ENCODE data around the gene STX12. TPM values are rescaled to one million over a fixed set of nuclear protein-coding genes. Genes with fewer than 3 reads are reported as not detected.

Gene STX12
- total RNA-seq, 1 donor from 2014 or later, result 26.8 TPM

DNA sequence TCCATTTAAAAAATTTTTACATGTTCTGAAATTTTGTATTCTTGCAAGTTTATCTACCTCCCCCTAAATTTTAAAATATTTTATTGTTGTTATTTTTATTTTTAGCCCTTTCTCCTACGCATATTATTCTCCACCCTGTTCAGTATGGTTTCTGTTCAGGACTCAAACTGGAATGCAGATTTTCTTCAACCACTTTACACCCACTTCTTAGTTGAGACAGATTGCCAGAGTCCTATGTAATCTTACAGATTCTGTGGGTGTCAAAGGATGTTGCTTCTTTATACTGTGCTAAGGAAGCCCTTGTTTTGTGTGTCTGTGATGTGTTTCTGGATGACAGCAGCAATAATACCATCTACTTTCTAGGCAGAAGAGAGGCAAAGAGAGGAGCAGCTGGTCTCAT, 36.9 kb downstream of the STX12 start:
- peaks cover 19% of the 10 kb centered on the region for H3K36me3 Mint-ChIP-seq
- TF ChIP-seq, protein P1, sequence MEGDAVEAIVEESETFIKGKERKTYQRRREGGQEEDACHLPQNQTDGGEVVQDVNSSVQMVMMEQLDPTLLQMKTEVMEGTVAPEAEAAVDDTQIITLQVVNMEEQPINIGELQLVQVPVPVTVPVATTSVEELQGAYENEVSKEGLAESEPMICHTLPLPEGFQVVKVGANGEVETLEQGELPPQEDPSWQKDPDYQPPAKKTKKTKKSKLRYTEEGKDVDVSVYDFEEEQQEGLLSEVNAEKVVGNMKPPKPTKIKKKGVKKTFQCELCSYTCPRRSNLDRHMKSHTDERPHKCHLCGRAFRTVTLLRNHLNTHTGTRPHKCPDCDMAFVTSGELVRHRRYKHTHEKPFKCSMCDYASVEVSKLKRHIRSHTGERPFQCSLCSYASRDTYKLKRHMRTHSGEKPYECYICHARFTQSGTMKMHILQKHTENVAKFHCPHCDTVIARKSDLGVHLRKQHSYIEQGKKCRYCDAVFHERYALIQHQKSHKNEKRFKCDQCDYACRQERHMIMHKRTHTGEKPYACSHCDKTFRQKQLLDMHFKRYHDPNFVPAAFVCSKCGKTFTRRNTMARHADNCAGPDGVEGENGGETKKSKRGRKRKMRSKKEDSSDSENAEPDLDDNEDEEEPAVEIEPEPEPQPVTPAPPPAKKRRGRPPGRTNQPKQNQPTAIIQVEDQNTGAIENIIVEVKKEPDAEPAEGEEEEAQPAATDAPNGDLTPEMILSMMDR (IDR thresholded peaks at IDR 0.05; ENCODE audit: unreplicated experiment), result no peak
- no peaks in the 10 kb centered on the region for H3K4me1 Mint-ChIP-seq
- no peak for DNase-seq (ENCODE audit: low spot score in 2 of 2, unreplicated experiment in 2 of 2)
- H3K9me3 Mint-ChIP-seq, result no peaks in the 10 kb centered on the region
- H3K27me3 Mint-ChIP-seq (ENCODE audit: low read depth), result no peaks in the 10 kb centered on the region
- no peak overlapping the region for H3K27ac Mint-ChIP-seq
- no peak overlapping the region for H3K4me3 Mint-ChIP-seq

DNA sequence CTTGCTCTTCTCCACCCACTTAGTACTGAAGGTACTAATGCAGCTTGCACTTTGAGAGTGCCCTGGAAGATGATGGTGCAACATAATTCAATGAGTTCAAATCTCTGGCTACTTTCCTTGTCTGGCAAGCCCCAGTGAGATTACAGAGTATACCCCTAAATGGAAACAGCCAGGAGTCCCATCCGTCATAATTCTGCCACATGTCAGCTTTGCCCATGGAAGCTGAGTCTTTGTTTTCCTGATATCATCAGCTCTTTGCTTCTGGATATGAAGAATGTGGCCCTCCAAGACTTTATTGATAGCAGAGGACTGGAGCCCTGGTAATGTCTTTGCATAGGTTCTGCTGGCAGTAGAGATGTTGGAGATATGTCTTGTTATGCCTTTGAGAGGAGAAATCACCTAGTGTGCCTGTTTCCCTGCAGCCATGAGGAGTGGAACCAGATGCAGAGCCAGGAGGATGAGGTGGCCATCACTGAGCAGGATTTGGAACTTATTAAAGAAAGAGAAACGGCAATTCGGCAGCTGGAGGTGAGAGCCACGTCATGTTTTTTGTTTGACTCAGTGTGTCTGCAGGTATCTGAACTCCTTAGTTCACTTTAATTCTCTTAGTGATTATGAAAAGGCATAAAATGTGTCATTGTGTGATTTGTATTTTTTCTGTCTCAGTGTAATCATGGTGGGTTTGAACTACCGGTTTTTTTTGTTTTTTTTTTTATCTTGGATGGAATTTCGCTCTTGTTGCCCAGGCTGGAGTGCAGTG, 38.9 kb downstream of the STX12 start:
- peaks cover 17% of the 10 kb centered on the region for H3K36me3 Mint-ChIP-seq
- no peak for DNase-seq (ENCODE audit: low spot score in 2 of 2, unreplicated experiment in 2 of 2)
- H3K27me3 Mint-ChIP-seq (ENCODE audit: low read depth), result no peaks in the 10 kb centered on the region
- H3K27ac Mint-ChIP-seq, result no peak overlapping the region
- no peak overlapping the region for H3K4me3 Mint-ChIP-seq
- no peaks in the 10 kb centered on the region for H3K4me1 Mint-ChIP-seq
- TF ChIP-seq, protein P1 (IDR thresholded peaks at IDR 0.05; ENCODE audit: unreplicated experiment), result no peak
- H3K9me3 Mint-ChIP-seq, result no peaks in the 10 kb centered on the region

DNA sequence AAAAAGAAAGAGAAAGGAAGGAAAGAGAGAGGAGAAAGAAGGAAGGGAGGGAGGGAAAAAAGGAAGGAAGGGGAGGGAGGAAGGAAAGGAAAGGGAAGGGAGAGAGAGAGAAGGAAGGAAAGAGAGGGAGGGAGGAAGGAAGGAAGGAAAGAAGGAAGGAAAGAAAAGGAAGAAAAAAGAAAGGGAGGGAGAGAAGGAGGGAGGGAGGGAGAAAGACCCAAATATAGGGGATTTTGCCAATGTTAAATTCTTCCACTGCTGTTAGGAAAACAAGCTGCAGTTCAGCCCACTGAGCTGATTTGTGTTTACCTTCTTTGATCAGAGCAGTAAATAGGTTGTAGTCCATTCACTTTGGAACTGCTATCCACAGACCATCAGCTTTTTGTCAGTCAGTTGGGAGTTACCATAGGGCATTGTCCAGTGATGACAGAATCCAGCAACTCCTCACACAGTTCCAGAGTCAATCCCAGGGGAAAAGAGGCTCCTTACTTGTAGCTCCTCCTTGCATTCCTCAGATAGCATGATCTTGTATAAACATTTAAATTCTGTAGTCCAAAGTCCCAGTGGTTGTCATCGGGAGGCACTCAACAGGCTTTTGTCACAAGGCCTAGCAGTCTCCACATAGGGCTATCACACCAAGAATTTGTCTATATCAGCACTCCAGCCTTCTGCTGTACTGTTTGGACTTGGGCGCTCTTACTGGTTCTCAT, 44.1 kb downstream of the STX12 start:
- no peak for DNase-seq (ENCODE audit: low spot score in 2 of 2, unreplicated experiment in 2 of 2)
- no peaks in the 10 kb centered on the region for H3K9me3 Mint-ChIP-seq
- TF ChIP-seq, protein P1 (IDR thresholded peaks at IDR 0.05; ENCODE audit: unreplicated experiment), result no peak
- no peaks in the 10 kb centered on the region for H3K4me1 Mint-ChIP-seq
- H3K36me3 Mint-ChIP-seq, result peaks cover 23% of the 10 kb centered on the region
- no peak overlapping the region for H3K27ac Mint-ChIP-seq
- H3K27me3 Mint-ChIP-seq (ENCODE audit: low read depth), result no peaks in the 10 kb centered on the region
- H3K4me3 Mint-ChIP-seq, result no peak overlapping the region

DNA sequence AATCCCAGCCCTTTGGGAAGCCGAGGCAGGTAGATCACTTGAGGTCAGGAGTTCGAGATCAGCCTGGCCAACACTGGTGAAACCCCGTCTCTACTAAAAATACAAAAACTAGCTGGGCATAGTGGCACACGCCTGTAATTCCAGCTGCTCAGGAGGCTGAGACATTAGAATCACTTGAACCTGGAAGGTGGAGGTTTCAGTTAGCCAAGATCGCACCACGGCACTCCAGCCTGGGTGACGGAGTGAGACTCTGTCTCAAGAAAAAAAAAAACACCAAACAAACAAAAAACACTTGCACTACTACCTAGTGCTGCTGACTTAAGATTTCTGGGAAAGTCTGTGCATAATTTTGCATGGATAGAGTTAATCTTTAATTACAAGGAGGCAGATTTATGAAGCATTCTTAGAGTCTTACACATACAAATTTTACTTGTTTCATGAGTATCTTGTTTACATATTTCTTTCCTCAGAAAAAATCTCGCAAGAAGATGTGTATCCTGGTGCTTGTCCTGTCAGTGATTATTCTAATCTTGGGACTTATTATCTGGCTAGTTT, 48.8 kb downstream of the STX12 start:
- Mint-ChIP-seq H3K36me3 (peaks cover 21% of the 10 kb centered on the region), H3K4me3 (no peak overlapping the region), H3K27ac (no peak overlapping the region), H3K4me1 (no peaks in the 10 kb centered on the region), H3K9me3 (no peaks in the 10 kb centered on the region), H3K27me3 (ENCODE audit: low read depth) (no peaks in the 10 kb centered on the region)
- TF ChIP-seq, protein P1 (IDR thresholded peaks at IDR 0.05; ENCODE audit: unreplicated experiment), result no peak
- DNase-seq (ENCODE audit: low spot score in 2 of 2, unreplicated experiment in 2 of 2), result no peak

DNA sequence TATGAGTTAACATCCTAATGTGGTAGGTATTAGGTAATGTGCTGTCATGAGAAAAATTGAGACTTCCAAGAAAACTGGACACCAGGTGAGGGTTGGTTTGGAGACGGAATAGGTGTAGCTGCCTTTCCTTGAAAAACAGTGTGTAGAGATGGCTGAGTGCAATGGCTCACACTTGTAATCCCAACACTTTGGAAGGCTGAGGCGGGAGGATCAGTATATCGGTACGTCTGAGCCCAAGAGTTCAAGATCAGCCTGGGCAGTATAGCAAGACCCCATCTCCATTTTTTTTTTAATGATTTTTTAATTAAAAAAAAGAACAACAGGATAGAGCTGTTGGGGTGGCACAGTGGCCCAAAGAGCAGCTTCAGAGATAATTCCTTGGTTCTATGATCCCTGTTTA, 50.8 kb downstream of the STX12 start:
- no peak overlapping the region for H3K27ac Mint-ChIP-seq
- H3K4me3 Mint-ChIP-seq, result no peak overlapping the region
- H3K27me3 Mint-ChIP-seq (ENCODE audit: low read depth), result no peaks in the 10 kb centered on the region
- H3K36me3 Mint-ChIP-seq, result peaks cover 16% of the 10 kb centered on the region
- H3K4me1 Mint-ChIP-seq, result no peaks in the 10 kb centered on the region
- no peak for DNase-seq (ENCODE audit: low spot score in 2 of 2, unreplicated experiment in 2 of 2)
- TF ChIP-seq, protein P1 (IDR thresholded peaks at IDR 0.05; ENCODE audit: unreplicated experiment), result no peak
- H3K9me3 Mint-ChIP-seq, result no peaks in the 10 kb centered on the region
